Karpas-422 (cell line): Measurements from ENCODE around the gene KRTAP9-2. TPM values are rescaled to one million over a fixed set of nuclear protein-coding genes. Genes with fewer than 3 reads are reported as not detected.
"Not testable (repeated sequence)": the region's sequence is repeated elsewhere in the genome, so short reads cannot be mapped to it uniquely, and the experiment has no call there.

Source experiments
- DNase-seq: peaks from one replicate; pipeline ENCODE4 v3.0.0-alpha.2; 2015
- H2AFZ ChIP-seq: fragments of 200-600 bp; sonication (generic); 2 replicates; pipeline ENCODE4 v1.6.1; 2014; ENCODE audit warnings: antibody characterized with exemption, low read length, mixed read lengths
- H3K27ac ChIP-seq: fragments of 200-600 bp; sonication (generic); 2 replicates; pipeline ENCODE4 v1.5.1; 2014; ENCODE audit warnings: mild to moderate bottlenecking, low read length, moderate library complexity
- H3K27me3 ChIP-seq: fragments of 200-600 bp; sonication (generic); 2 replicates; pipeline ENCODE4 v1.6.1; 2014; ENCODE audit warnings: low read length, mixed read lengths
- H3K36me3 ChIP-seq: fragments of 200-600 bp; sonication (generic); 2 replicates; pipeline ENCODE4 v1.6.1; 2014; ENCODE audit warnings: low read length, mixed read lengths; ENCODE audit not compliant: insufficient read depth
- H3K4me1 ChIP-seq: fragments of 200-600 bp; sonication (generic); 2 replicates; pipeline ENCODE4 v1.6.1; 2014; ENCODE audit warnings: mild to moderate bottlenecking, low read length, mixed read lengths
- H3K4me2 ChIP-seq: fragments of 200-600 bp; sonication (generic); 2 replicates; pipeline ENCODE4 v1.6.1; 2014; ENCODE audit warnings: low read length, low read depth, mild to moderate bottlenecking; ENCODE audit not compliant: poor library complexity, severe bottlenecking
- H3K4me3 ChIP-seq: fragments of 200-600 bp; sonication (generic); 2 replicates; pipeline ENCODE4 v1.5.1; 2014; ENCODE audit warnings: mild to moderate bottlenecking, antibody characterized with exemption, low read length, mixed read lengths
- H3K79me2 ChIP-seq: fragments of 200-600 bp; sonication (generic); 2 replicates; pipeline ENCODE4 v1.6.1; 2014; ENCODE audit warnings: mild to moderate bottlenecking, low read length, mixed read lengths
- H3K9ac ChIP-seq: fragments of 200-600 bp; sonication (generic); 2 replicates; pipeline ENCODE4 v1.6.0; 2014; ENCODE audit warnings: low read length
- H3K9me2 ChIP-seq: fragments of 200-600 bp; sonication (generic), shearing (Covaris generic); replicated peaks from 2 replicates; pipeline ENCODE4 v1.6.0; 2014; ENCODE audit warnings: mild to moderate bottlenecking, low read length, moderate library complexity; ENCODE audit not compliant: insufficient read depth
- H3K9me3 ChIP-seq: fragments of 300-700, 200-600 bp; sonication (generic); 2 replicates; pipeline ENCODE4 v1.6.1; 2014; ENCODE audit warnings: low read length, mixed read lengths
- H4K20me1 ChIP-seq: fragments of 200-600 bp; sonication (generic); 2 replicates; pipeline ENCODE4 v1.6.1; 2014; ENCODE audit warnings: mild to moderate bottlenecking, antibody characterized with exemption, low read length, low read depth; ENCODE audit not compliant: insufficient read depth
- total RNA-seq: library from RNA; depleted of rRNA; stranded (reverse); fragments of >200 nt; shearing (Covaris generic); gene quantifications from 2 replicates; pipeline ENCODE4 v1.2.3, GENCODE V29; 2014; ENCODE audit warnings: low replicate concordance

KRTAP9-2 gene
- total RNA-seq, 1 experiment from 2014 or later: not detected

- Histone ChIP-seq H3K9ac (no peak overlapping the region), H3K9me2 (no peaks in the 10 kb centered on the region)
These were observed 24.8 kb downstream of the KRTAP9-2 start for GRCh38 chr17:41251261-41251660.

GRCh38 chr17:41254861-41255260 lies 28.4 kb downstream of the KRTAP9-2 start:
- DNase-seq: no peak
- Histone ChIP-seq H2AFZ (no peak overlapping the region), H3K27me3 (0 out of 2 replicates have a peak, but pooled peaks cover 2% of the 10 kb centered on the region), H3K27ac (no peak overlapping the region), H3K4me3 (no peak overlapping the region), H3K4me2 (no peak overlapping the region), H3K9me2 (no peaks in the 10 kb centered on the region), H4K20me1 (no peaks in the 10 kb centered on the region), H3K9me3 (no peaks in the 10 kb centered on the region), H3K9ac (no peak overlapping the region), H3K79me2 (no peaks in the 10 kb centered on the region), H3K36me3 (no peaks in the 10 kb centered on the region), H3K4me1 (no peaks in the 10 kb centered on the region)

More at GRCh38 chr17:41251261-41251660, 24.8 kb downstream of the KRTAP9-2 start:
- no peak for DNase-seq
- Histone ChIP-seq H3K27me3 (no peaks in the 10 kb centered on the region), H3K4me3 (no peak overlapping the region), H3K9me3 (no peaks in the 10 kb centered on the region), H3K36me3 (no peaks in the 10 kb centered on the region), H4K20me1 (no peaks in the 10 kb centered on the region), H3K27ac (no peak overlapping the region), H3K4me1 (no peaks in the 10 kb centered on the region), H3K4me2 (no peak overlapping the region), H3K79me2 (no peaks in the 10 kb centered on the region), H2AFZ (no peak overlapping the region)

GRCh38 chr17:41255381-41256290 lies 29.2 kb downstream of the KRTAP9-2 start, which contains the start of gene KRTAP9-9:
TSS of gene KRTAP9-9 (plus strand) at chr17:41255384.
- not testable (repeated sequence) for DNase-seq, H3K27ac ChIP-seq, H3K9me2 ChIP-seq, H3K4me1 ChIP-seq, H2AFZ ChIP-seq, H4K20me1 ChIP-seq, H3K9me3 ChIP-seq, H3K79me2 ChIP-seq, H3K4me3 ChIP-seq, H3K27me3 ChIP-seq, H3K36me3 ChIP-seq, H3K4me2 ChIP-seq, H3K9ac ChIP-seq

- Histone ChIP-seq H3K4me3 (no peak overlapping the region), H3K4me1 (no peaks in the 10 kb centered on the region), H2AFZ (no peak overlapping the region), H3K9me2 (no peaks in the 10 kb centered on the region), H4K20me1 (no peaks in the 10 kb centered on the region), H3K4me2 (no peak overlapping the region), H3K9me3 (no peaks in the 10 kb centered on the region), H3K27ac (no peak overlapping the region), H3K79me2 (no peaks in the 10 kb centered on the region), H3K36me3 (no peaks in the 10 kb centered on the region), H3K27me3 (0 out of 2 replicates have a peak, but pooled peaks cover 2% of the 10 kb centered on the region), H3K9ac (no peak overlapping the region)
- DNase-seq: no peak
These were observed 29.8 kb downstream of the KRTAP9-2 start for GRCh38 chr17:41256291-41256685.

- H3K4me2 ChIP-seq: no peak overlapping the region
- no peak for DNase-seq
- no peaks in the 10 kb centered on the region for H3K9me3 ChIP-seq
- no peak overlapping the region for H3K27ac ChIP-seq
- H3K36me3 ChIP-seq: no peaks in the 10 kb centered on the region
- H3K79me2 ChIP-seq: no peaks in the 10 kb centered on the region
- H3K27me3 ChIP-seq: 0 out of 2 replicates have a peak, but pooled peaks cover 4% of the 10 kb centered on the region
- no peaks in the 10 kb centered on the region for H3K9me2 ChIP-seq
- no peak overlapping the region for H2AFZ ChIP-seq
- no peak overlapping the region for H3K9ac ChIP-seq
- H3K4me1 ChIP-seq: no peaks in the 10 kb centered on the region
- H4K20me1 ChIP-seq: no peaks in the 10 kb centered on the region
- H3K4me3 ChIP-seq: no peak overlapping the region
These were observed 32.0 kb downstream of the KRTAP9-2 start for GRCh38 chr17:41258406-41258805.

- H3K9me3 ChIP-seq: no peaks in the 10 kb centered on the region
- H3K9ac ChIP-seq: no peak overlapping the region
- 0 out of 2 replicates have a peak, but pooled peaks cover 4% of the 10 kb centered on the region for H3K27me3 ChIP-seq
- no peak overlapping the region for H3K27ac ChIP-seq
- H3K9me2 ChIP-seq: no peaks in the 10 kb centered on the region
- H3K4me3 ChIP-seq: no peak overlapping the region
- no peaks in the 10 kb centered on the region for H3K36me3 ChIP-seq
- H3K4me1 ChIP-seq: no peaks in the 10 kb centered on the region
- H2AFZ ChIP-seq: no peak overlapping the region
- no peaks in the 10 kb centered on the region for H4K20me1 ChIP-seq
- H3K79me2 ChIP-seq: no peaks in the 10 kb centered on the region
- no peak overlapping the region for H3K4me2 ChIP-seq
- DNase-seq: no peak
These were observed 36.8 kb downstream of the KRTAP9-2 start for GRCh38 chr17:41263212-41263611.

GRCh38 chr17:41264599-41264998 lies 38.2 kb downstream of the KRTAP9-2 start:
- Histone ChIP-seq H3K79me2 (no peaks in the 10 kb centered on the region), H3K4me1 (no peaks in the 10 kb centered on the region), H3K36me3 (no peaks in the 10 kb centered on the region), H2AFZ (no peak overlapping the region), H4K20me1 (no peaks in the 10 kb centered on the region), H3K27ac (no peak overlapping the region), H3K9ac (no peak overlapping the region), H3K9me3 (no peaks in the 10 kb centered on the region), H3K4me2 (no peak overlapping the region), H3K27me3 (0 out of 2 replicates have a peak, but pooled peaks cover 2% of the 10 kb centered on the region), H3K9me2 (no peaks in the 10 kb centered on the region), H3K4me3 (no peak overlapping the region)
- DNase-seq: no peak

- Histone ChIP-seq H3K79me2 (no peaks in the 10 kb centered on the region), H2AFZ (no peak within 1 kb of the TSS), H4K20me1 (no peaks in the 10 kb centered on the region), H3K9ac (no peak within 1 kb of the TSS), H3K36me3 (no peaks in the 10 kb centered on the region), H3K9me3 (no peaks in the 10 kb centered on the region), H3K27me3 (0 out of 2 replicates have a peak, but pooled peaks cover 2% of the 10 kb centered on the region), H3K4me2 (no peak within 1 kb of the TSS), H3K27ac (no peak within 1 kb of the TSS), H3K9me2 (no peaks in the 10 kb centered on the region), H3K4me3 (no peak within 1 kb of the TSS), H3K4me1 (no peaks in the 10 kb centered on the region)
- no peak for DNase-seq
These were observed 38.6 kb downstream of the KRTAP9-2 start, which contains the start of gene KRTAP9-6 for GRCh38 chr17:41265078-41265477. TSS of gene KRTAP9-6 (plus strand) at chr17:41265378. CDS start at chr17:41265378, 0 bp downstream.
